Neural cell (in vitro differentiated cells): ENCODE results near the gene TULP1.

ENCODE experiments used
- CTCF ChIP-seq: fragments of 450-650 bp; IDR thresholded peaks from 2 replicates; pipeline ENCODE4 v1.5.1; 2014; ENCODE audit warnings: antibody characterized with exemption, mild to moderate bottlenecking, moderate library complexity; ENCODE audit not compliant: poor library complexity, severe bottlenecking
- EP300 ChIP-seq: fragments of 450-650 bp; conservative IDR thresholded peaks from 2 replicates; pipeline ENCODE4 v1.6.1; 2014; ENCODE audit warnings: antibody characterized with exemption, mild to moderate bottlenecking, moderate library complexity; ENCODE audit not compliant: poor library complexity, severe bottlenecking
- MXI1 ChIP-seq: fragments of 450-650 bp; conservative IDR thresholded peaks from 2 replicates; pipeline ENCODE4 v1.6.1; 2014; ENCODE audit warnings: antibody characterized with exemption, mild to moderate bottlenecking; ENCODE audit not compliant: poor library complexity, severe bottlenecking
- POLR2AphosphoS5 ChIP-seq: IDR thresholded peaks from 2 replicates; pipeline ENCODE4 v1.6.1; 2012
- SMC3 ChIP-seq: fragments of 450-650 bp; conservative IDR thresholded peaks from 2 replicates; pipeline ENCODE4 v1.6.1; 2014; ENCODE audit warnings: antibody characterized with exemption, mild to moderate bottlenecking, moderate library complexity; ENCODE audit not compliant: poor library complexity

DNA sequence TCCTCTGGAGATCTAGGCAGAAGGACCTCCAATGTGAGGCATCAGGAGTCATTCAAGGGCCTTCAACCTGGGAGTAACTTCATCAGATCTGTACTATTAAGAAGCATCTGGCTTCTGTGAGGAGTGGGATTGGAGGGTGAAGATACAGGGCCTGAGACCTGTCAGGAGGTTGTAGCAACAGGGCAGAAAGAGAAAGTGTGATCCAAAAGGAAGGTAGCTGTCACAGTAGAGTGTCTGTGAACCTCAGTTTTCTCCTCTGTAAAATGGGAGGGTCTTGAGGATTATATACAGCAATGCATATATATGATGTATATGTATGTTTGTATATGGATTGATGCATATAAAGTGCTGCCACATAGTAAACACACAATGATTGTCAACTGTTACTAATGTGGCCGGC lies 47.0 kb downstream of the TULP1 start:
- TF ChIP-seq EP300 (no peak), CTCF (no peak), POLR2AphosphoS5 (no peak), SMC3 (no peak), MXI1 (no peak)
